Calu3 (cell line): ENCODE results near the gene ACVR2B. TPM values are rescaled to one million over a fixed set of nuclear protein-coding genes. Genes with fewer than 3 reads are reported as not detected.

Experiments
- BruUV-seq: library from RNA; stranded (reverse); fragments of 400-500 nt; replicated peaks from 2 replicates; lab custom pipeline; 2021; lab: Mats Ljungman, UMichigan
- CTCF ChIA-PET: fragments of 300-600 bp; sonication (Branson Sonifier 250); formaldehyde crosslinking; loops from one replicate; lab custom pipeline; 2022; ENCODE audit warnings: antibody characterized with exemption; lab: Charles Lee
- DNase-seq: peaks from one replicate; pipeline ENCODE4 v3.0.0; 2022
- H3K27ac Mint-ChIP-seq: one replicate; pipeline ENCODE4 v1.8.0; 2022; ENCODE audit warnings: mixed read lengths; ENCODE audit not compliant: unreplicated experiment
- H3K27me3 Mint-ChIP-seq: one replicate; pipeline ENCODE4 v1.8.0; 2022; ENCODE audit warnings: mixed read lengths; ENCODE audit not compliant: unreplicated experiment
- H3K36me3 Mint-ChIP-seq: one replicate; pipeline ENCODE4 v1.8.0; 2022; ENCODE audit warnings: mild to moderate bottlenecking, moderate library complexity, mixed read lengths; ENCODE audit not compliant: insufficient read depth, unreplicated experiment
- H3K4me1 Mint-ChIP-seq: one replicate; pipeline ENCODE4 v1.8.0; 2022; ENCODE audit warnings: mild to moderate bottlenecking, low read depth, mixed read lengths; ENCODE audit not compliant: unreplicated experiment
- H3K4me3 Mint-ChIP-seq: one replicate; pipeline ENCODE4 v1.8.0; 2022; ENCODE audit warnings: mild to moderate bottlenecking, low read depth, moderate library complexity, mixed read lengths; ENCODE audit not compliant: unreplicated experiment
- H3K9me3 Mint-ChIP-seq: one replicate; pipeline ENCODE4 v1.8.0; 2022; ENCODE audit warnings: low read depth, mixed read lengths; ENCODE audit not compliant: unreplicated experiment
- intact Hi-C: fragments of 100-400 bp; cut with micrococcal nuclease; formaldehyde crosslinking; loops from one replicate; pipeline ENCODE4 v1.10.0; 2022; ENCODE audit not compliant: unreplicated experiment
- total RNA-seq: library from RNA; stranded (reverse); gene quantifications from 2 replicates; pipeline ENCODE4 v1.2.3, GENCODE V29; 2022
- TF ChIP-seq, protein P1 (sequence below): fragments of 200-600 bp; IDR thresholded peaks from one replicate; pipeline ENCODE4 v1.8.0; 2022; ENCODE audit warnings: antibody characterized with exemption; ENCODE audit not compliant: unreplicated experiment

ACVR2B gene
- total RNA-seq, 1 experiment from 2014 or later = 6.2 TPM

DNA sequence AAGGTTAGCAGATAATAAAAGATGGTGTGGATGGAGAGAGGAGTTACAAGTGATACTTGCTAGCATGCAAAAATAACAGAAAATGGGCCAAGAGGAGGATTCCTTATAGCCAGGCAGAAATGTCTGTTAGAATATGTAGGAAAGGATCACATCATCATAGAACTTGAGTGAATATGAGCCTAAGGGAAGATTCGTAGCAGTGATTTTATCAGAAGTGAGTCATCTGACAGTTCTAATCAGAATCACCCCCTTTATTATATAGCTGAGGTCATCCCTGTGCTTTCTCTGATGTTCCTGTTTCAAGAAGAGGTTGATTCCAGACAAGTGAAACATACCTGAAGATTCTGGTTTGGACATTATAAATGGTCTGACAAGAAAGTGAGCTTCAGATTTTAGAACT is 65.3 kb downstream of the ACVR2B start:
- no peak for DNase-seq
- Mint-ChIP-seq H3K4me1 (no peaks in the 10 kb centered on the region), H3K4me3 (no peak overlapping the region), H3K27ac (no peak overlapping the region), H3K9me3 (no peaks in the 10 kb centered on the region), H3K36me3 (no peaks in the 10 kb centered on the region), H3K27me3 (no peaks in the 10 kb centered on the region)
- intact Hi-C loops = no loop called here
- CTCF ChIA-PET = no interaction called here
- TF ChIP-seq, protein P1, sequence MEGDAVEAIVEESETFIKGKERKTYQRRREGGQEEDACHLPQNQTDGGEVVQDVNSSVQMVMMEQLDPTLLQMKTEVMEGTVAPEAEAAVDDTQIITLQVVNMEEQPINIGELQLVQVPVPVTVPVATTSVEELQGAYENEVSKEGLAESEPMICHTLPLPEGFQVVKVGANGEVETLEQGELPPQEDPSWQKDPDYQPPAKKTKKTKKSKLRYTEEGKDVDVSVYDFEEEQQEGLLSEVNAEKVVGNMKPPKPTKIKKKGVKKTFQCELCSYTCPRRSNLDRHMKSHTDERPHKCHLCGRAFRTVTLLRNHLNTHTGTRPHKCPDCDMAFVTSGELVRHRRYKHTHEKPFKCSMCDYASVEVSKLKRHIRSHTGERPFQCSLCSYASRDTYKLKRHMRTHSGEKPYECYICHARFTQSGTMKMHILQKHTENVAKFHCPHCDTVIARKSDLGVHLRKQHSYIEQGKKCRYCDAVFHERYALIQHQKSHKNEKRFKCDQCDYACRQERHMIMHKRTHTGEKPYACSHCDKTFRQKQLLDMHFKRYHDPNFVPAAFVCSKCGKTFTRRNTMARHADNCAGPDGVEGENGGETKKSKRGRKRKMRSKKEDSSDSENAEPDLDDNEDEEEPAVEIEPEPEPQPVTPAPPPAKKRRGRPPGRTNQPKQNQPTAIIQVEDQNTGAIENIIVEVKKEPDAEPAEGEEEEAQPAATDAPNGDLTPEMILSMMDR = no peak
- no TSS peak for BruUV-seq

- TF ChIP-seq, protein P1 = no peak
- Mint-ChIP-seq H3K27me3 (no peaks in the 10 kb centered on the region), H3K4me1 (no peaks in the 10 kb centered on the region), H3K4me3 (no peak overlapping the region), H3K27ac (no peak overlapping the region), H3K9me3 (no peaks in the 10 kb centered on the region), H3K36me3 (no peaks in the 10 kb centered on the region)
- BruUV-seq = no TSS peak
- DNase-seq = no peak
- CTCF ChIA-PET = no interaction called here
- intact Hi-C loops = loop anchor here (5.0 to 10.0 kb wide), 2 partner anchors 323 to 485 kb away; no protein-coding TSS in a partner anchor
Observed at GRCh38 chr3:38519651-38520050, 66.0 kb downstream of the ACVR2B start.

DNA sequence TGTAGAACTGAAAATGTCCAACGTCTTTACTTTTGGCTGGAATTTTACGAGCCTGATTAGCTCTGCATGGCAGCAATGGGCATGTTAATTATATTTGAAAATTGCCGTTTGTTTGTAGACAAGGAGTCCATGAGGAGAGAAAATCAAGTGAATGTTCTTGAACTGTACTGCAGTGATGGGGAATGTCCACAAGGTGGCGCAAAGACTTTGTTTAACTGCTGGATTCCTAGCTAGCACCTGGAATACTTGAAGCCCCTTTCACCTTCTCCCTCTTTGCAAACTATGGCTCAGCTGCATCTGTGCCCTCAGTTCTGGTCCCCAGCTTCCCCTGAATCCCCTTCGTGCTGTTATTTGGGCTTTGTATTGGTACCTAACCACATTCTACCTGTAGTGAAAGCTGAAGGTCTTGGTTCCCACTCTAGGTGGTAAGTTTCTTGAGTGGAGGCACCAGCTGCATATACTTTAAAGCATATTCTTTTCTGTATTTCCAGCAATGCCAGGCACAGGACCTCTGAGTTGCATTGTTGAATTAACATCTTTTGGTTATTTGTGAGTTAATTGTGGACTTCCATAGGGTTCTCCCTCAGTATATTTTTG is 67.8 kb downstream of the ACVR2B start:
- no peaks in the 10 kb centered on the region for H3K9me3 Mint-ChIP-seq
- TF ChIP-seq, protein P1 = peak; percentile 49
- CTCF ChIA-PET = interaction anchor here (0.7 to 1.9 kb wide), 11 partner anchors 24 to 767 kb away, joined by 3 to 21 read pairs (median 4); no protein-coding TSS in a partner anchor
- intact Hi-C loops = loop anchor here (1.0 to 10.0 kb wide), 5 partner anchors 130 to 483 kb away; no protein-coding TSS in a partner anchor
- H3K36me3 Mint-ChIP-seq = no peaks in the 10 kb centered on the region
- DNase-seq = peak; percentile 64
- no peaks in the 10 kb centered on the region for H3K27me3 Mint-ChIP-seq
- no peak overlapping the region for H3K27ac Mint-ChIP-seq
- BruUV-seq = no TSS peak
- H3K4me3 Mint-ChIP-seq = no peak overlapping the region
- no peaks in the 10 kb centered on the region for H3K4me1 Mint-ChIP-seq

DNA sequence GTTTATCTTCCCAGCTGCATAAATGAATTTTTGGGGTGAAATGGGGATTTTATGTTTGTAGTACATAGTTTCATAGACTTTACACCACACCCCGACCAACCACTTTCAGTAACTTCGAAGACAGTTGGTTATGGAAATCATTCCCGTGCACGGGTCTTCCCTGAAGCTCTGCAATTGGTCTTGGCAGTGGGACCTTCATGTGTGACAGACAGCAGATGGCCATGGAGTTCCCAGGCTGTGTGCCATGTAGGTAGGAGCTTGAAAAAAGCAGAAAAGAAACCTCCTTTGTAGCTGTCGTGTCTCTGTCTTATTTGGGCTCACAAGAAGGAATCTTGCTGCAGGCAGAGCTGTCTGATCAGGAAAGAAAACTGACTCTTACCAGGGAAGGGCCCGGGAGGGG is 68.3 kb downstream of the ACVR2B start:
- no peak overlapping the region for H3K4me3 Mint-ChIP-seq
- TF ChIP-seq, protein P1 = no peak
- H3K36me3 Mint-ChIP-seq = no peaks in the 10 kb centered on the region
- H3K27ac Mint-ChIP-seq = no peak overlapping the region
- DNase-seq = no peak
- CTCF ChIA-PET = interaction anchor here (0.7 to 1.9 kb wide), 11 partner anchors 25 to 766 kb away, joined by 3 to 21 read pairs (median 4); no protein-coding TSS in a partner anchor
- H3K4me1 Mint-ChIP-seq = no peaks in the 10 kb centered on the region
- intact Hi-C loops = loop anchor here (5.0 to 10.0 kb wide), 2 partner anchors 320 to 483 kb away; no protein-coding TSS in a partner anchor
- no peaks in the 10 kb centered on the region for H3K9me3 Mint-ChIP-seq
- no TSS peak for BruUV-seq
- no peaks in the 10 kb centered on the region for H3K27me3 Mint-ChIP-seq
